GM12872 (cell line): Measurements from ENCODE around the gene OSER1.

Experiments
- TF ChIP-seq, protein P1 (sequence below): IDR thresholded peaks from 3 replicates; pipeline ENCODE4 v1.5.1; 2011; ENCODE audit warnings: low read depth, mild to moderate bottlenecking, low read length, moderate library complexity; ENCODE audit not compliant: insufficient read depth

OSER1 gene

DNA sequence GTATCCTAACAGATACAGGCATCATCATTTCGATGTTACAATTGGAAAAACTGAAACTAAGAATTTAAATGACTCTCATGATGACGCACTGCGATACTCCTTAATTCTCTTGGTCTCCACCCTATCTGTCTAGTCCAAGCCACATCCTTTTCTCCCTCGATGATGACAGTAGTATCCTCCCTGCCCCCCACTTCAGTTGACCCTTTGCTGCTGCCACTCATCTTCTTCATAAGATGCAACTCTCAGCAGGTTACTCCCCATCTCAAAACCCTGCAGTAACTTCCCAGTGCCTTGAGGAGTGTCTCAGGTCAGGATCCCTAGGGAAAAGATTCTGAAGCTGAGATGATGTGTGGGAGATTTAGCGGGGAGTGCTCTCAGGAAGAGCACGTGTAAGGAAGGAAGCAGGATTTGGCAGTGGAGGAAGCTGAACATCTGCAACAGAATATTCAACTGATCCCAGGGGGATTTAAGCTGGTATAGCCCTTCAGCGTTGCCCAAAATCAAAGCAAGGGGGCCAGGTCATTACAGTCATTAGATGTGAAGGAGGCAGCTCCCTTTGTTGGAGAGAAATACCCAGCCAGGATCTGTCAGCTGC lies 39.7 kb downstream of the OSER1 start:
- TF ChIP-seq, protein P1, sequence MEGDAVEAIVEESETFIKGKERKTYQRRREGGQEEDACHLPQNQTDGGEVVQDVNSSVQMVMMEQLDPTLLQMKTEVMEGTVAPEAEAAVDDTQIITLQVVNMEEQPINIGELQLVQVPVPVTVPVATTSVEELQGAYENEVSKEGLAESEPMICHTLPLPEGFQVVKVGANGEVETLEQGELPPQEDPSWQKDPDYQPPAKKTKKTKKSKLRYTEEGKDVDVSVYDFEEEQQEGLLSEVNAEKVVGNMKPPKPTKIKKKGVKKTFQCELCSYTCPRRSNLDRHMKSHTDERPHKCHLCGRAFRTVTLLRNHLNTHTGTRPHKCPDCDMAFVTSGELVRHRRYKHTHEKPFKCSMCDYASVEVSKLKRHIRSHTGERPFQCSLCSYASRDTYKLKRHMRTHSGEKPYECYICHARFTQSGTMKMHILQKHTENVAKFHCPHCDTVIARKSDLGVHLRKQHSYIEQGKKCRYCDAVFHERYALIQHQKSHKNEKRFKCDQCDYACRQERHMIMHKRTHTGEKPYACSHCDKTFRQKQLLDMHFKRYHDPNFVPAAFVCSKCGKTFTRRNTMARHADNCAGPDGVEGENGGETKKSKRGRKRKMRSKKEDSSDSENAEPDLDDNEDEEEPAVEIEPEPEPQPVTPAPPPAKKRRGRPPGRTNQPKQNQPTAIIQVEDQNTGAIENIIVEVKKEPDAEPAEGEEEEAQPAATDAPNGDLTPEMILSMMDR = no peak

DNA sequence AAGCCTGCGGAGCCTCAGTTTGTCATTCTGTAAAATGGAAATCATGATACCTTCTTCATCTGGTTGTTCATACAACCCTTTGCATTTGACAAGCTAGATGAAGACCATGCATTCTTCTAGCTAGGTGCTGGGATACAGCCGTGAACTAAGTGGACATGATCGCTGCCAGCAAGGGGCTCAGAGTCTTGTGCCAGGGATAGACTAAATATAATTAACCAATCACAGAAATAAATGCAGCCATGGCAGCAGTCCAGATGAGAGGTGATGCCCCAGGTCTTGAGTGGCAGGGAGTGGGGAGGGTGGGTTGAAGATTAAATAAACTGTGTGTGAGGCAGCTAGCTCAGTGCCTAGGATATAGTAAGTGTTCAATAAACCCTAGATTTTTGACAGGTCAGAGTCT lies 42.8 kb downstream of the OSER1 start:
- TF ChIP-seq, protein P1 = no peak

DNA sequence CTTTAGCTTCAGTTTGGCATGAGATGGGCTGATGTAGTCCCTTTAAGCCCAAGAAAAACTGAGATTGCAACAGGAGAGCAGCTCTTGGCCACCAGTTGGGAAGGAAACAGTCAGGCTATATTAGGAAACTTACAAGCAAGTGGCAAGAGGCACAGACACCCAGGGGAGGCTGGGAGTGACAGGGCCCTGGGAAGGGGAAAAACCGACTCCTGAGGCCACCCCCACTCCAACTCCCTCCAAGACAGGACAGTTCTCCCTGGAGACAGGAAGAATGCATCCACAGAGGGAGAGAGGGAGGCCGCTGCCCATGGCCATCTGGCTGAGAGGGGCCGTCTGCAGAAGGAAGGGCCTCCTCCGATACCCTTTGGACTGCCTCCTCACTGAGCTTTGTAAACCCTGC lies 44.1 kb downstream of the OSER1 start:
- TF ChIP-seq, protein P1 = no peak

DNA sequence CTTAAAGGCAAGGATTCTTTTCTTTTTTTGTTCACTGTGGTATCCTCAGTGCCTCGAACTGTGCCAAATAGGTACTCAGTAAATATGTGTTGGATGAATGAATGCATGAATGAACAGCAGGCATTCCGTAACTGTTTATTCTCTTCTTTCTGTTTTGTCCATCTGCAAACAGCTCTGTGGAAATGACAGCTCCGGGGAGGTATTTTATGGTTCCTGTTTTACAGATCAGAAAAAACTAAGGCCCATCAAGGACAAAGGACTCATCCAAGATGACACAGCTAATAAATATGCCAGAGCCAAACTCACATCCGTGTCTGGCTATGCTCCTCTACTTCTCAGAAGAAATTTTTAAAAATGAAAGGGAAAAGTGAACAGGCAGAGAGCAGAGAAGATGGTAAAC lies 44.6 kb downstream of the OSER1 start:
- TF ChIP-seq, protein P1 = no peak

DNA sequence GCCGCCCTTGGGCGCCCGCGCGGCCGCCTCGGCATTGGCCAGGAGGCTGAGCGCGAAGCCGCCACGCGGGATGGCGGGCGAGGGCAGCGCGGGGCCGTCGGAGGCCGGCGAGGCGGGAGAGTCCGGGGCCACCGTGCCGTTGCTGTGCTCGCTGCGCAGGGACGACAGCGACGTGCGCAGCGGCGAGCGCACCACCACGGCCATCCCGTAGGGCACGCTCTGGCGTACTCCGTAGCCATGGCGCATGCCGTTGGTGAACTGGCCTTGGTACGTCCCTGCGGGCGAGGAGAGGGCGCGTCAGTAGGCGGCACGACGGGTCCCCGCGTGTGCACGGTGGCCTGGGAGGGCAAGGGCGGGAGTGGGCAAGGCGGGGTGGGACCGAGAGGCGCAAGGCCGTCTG lies 50.4 kb downstream of the OSER1 start:
- TF ChIP-seq, protein P1 = no peak

DNA sequence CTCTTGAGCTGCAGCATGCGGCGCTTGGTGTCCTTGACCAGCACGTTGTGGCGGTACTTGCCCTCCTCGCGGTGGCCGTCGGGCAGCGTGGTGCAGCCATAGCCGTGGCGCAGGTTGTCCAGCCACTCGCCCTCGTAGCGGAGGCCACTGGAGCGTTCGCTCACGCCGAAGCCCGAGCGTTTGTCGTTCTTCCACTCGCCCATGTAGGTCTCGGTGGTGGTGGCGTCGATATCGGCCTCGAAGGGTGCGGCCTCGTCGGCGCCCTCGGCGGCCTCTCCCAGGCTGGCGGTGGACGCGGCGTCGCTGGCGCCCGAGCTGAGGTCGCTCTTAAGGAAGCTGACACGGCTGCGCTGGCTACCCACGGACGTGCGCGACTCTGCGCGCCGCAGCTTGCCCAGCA lies 50.9 kb downstream of the OSER1 start:
- TF ChIP-seq, protein P1 = no peak

DNA sequence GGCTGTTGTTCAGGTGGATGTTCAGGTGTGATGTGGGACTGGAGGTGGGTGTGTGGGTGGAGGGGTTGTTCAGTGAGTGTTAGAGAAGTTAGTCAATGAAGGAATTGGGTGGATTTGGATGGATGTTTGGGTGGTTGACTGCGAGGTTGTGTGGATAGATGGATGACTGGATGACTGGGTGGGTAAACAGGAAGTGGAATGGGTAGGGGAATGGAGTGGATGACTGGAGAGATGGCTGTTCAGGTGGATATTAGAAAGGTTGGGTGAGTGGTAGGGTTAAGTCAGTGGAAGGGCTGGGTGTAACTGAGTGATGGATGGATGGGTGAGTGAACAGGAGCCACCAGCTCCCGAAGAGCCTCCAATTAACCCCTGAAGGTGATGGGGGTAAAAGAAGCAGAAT lies 51.4 kb downstream of the OSER1 start:
- TF ChIP-seq, protein P1 = no peak
